GM23338 (cell line): ENCODE data around the gene APEX1. TPM values are rescaled to one million over a fixed set of nuclear protein-coding genes. Genes with fewer than 3 reads are reported as not detected.

Experiments
- ATAC-seq: fragments of 200-7000 bp; cut with Tn5 transposase; 3 replicates; pipeline ENCODE4 v1.9.1; 2020
- DNase-seq: peaks from one replicate; pipeline ENCODE4 v3.0.0-alpha.2; 2015; ENCODE audit warnings: low spot score
- H2AFZ ChIP-seq: fragments of 200-600 bp; sonication (generic); 2 replicates; pipeline ENCODE4 v1.8.0; 2016; ENCODE audit warnings: antibody characterized with exemption, mild to moderate bottlenecking, moderate library complexity
- H3F3A ChIP-seq: fragments of 200-600 bp; sonication (generic); replicated peaks from 2 replicates; pipeline ENCODE4 v1.8.0; 2017; ENCODE audit warnings: antibody characterized with exemption, mixed run types, low read depth
- H3K27ac ChIP-seq: fragments of 200-600 bp; sonication (generic); 2 replicates; pipeline ENCODE4 v1.6.1; 2016; ENCODE audit warnings: low read depth
- H3K27me3 ChIP-seq: fragments of 200-600 bp; sonication (generic); 2 replicates; pipeline ENCODE4 v1.8.0; 2016; ENCODE audit warnings: mild to moderate bottlenecking, mixed run types, moderate library complexity; ENCODE audit not compliant: insufficient read depth
- H3K36me3 ChIP-seq: fragments of 200-600 bp; sonication (generic); 2 replicates; pipeline ENCODE4 v1.8.0; 2016; ENCODE audit warnings: mild to moderate bottlenecking; ENCODE audit not compliant: insufficient read depth
- H3K4me1 ChIP-seq: fragments of 200-600 bp; sonication (generic); 2 replicates; pipeline ENCODE4 v1.8.0; 2016; ENCODE audit warnings: mild to moderate bottlenecking, moderate library complexity; ENCODE audit not compliant: insufficient read depth
- H3K4me2 ChIP-seq: fragments of 200-600 bp; sonication (generic); 2 replicates; pipeline ENCODE4 v1.7.1; 2017; ENCODE audit warnings: mixed run types
- H3K4me3 ChIP-seq: fragments of 200-600 bp; sonication (generic); 2 replicates; pipeline ENCODE4 v1.6.1; 2016; ENCODE audit warnings: mixed run types
- H3K79me2 ChIP-seq: fragments of 200-600 bp; sonication (generic); replicated peaks from 2 replicates; pipeline ENCODE4 v1.8.0; 2017; ENCODE audit warnings: mild to moderate bottlenecking; ENCODE audit not compliant: insufficient read depth
- H3K9me2 ChIP-seq: fragments of 200-600 bp; sonication (generic); 2 replicates; pipeline ENCODE4 v1.8.0; 2017; ENCODE audit not compliant: insufficient read depth
- H4K20me1 ChIP-seq: fragments of 200-600 bp; sonication (generic); replicated peaks from 2 replicates; pipeline ENCODE4 v1.8.0; 2017; ENCODE audit warnings: mild to moderate bottlenecking; ENCODE audit not compliant: insufficient read depth
- H3K27ac Mint-ChIP-seq: 2 replicates; pipeline ENCODE4 v1.8.0; 2020; ENCODE audit warnings: inconsistent platforms, mild to moderate bottlenecking, moderate library complexity, mixed read lengths
- H3K27me3 Mint-ChIP-seq: 3 replicates; pipeline ENCODE4 v1.8.0; 2022; ENCODE audit warnings: low read depth, mild to moderate bottlenecking, moderate library complexity, mixed read lengths, inconsistent platforms; ENCODE audit not compliant: insufficient read depth, poor library complexity
- H3K36me3 Mint-ChIP-seq: 3 replicates; pipeline ENCODE4 v1.8.0; 2021; ENCODE audit warnings: low read depth, mild to moderate bottlenecking, inconsistent platforms, moderate library complexity, mixed read lengths
- H3K4me1 Mint-ChIP-seq: 3 replicates; pipeline ENCODE4 v1.8.0; 2020; ENCODE audit warnings: mild to moderate bottlenecking, inconsistent platforms, mixed read lengths
- H3K4me3 Mint-ChIP-seq: 3 replicates; pipeline ENCODE4 v1.8.0; 2021; ENCODE audit warnings: moderate library complexity, mild to moderate bottlenecking, inconsistent platforms, mixed read lengths
- H3K9me3 Mint-ChIP-seq: 3 replicates; pipeline ENCODE4 v1.8.0; 2020; ENCODE audit warnings: moderate library complexity, mild to moderate bottlenecking, inconsistent platforms, mixed read lengths
- CREB1 ChIP-seq: fragments of 250-450 bp; sonication (Bioruptor Pico); IDR thresholded peaks from 2 replicates; pipeline ENCODE4 v1.5.0; 2020; ENCODE audit warnings: low read depth, mild to moderate bottlenecking, moderate library complexity
- CTCF ChIP-seq, 2 experiments: fragments of 200-600 bp in 1 of 2; sonication (generic) in 1 of 2; conservative IDR thresholded peaks; 2 replicates each; pipeline versions ENCODE4 v1.5.1 to v1.6.1; 2016 to 2017; ENCODE audit warnings: antibody characterized with exemption in 2 of 2, low read depth in 2 of 2, mild to moderate bottlenecking in 2 of 2, moderate library complexity in 1 of 2
- EZH2phosphoT487 ChIP-seq: fragments of 200-600 bp; sonication (generic); IDR thresholded peaks from one replicate; pipeline ENCODE4 v1.8.1; 2018; ENCODE audit warnings: antibody characterized with exemption; ENCODE audit not compliant: unreplicated experiment
- JUNB ChIP-seq: IDR thresholded peaks from one replicate; pipeline ENCODE4 v1.6.1; 2016; ENCODE audit warnings: antibody characterized with exemption; ENCODE audit not compliant: unreplicated experiment
- NANOG ChIP-seq: IDR thresholded peaks from 2 replicates; pipeline ENCODE4 v1.6.1; 2016; ENCODE audit warnings: antibody characterized with exemption, borderline replicate concordance
- POLR2AphosphoS5 ChIP-seq: IDR thresholded peaks from 2 replicates; pipeline ENCODE4 v1.6.1; 2016; ENCODE audit warnings: antibody characterized with exemption, low read depth
- REST ChIP-seq: IDR thresholded peaks from one replicate; pipeline ENCODE4 v1.6.1; 2018; ENCODE audit warnings: antibody characterized with exemption; ENCODE audit not compliant: unreplicated experiment
- STAT1 ChIP-seq: IDR thresholded peaks from one replicate; pipeline ENCODE4 v1.6.1; 2016; ENCODE audit warnings: antibody characterized with exemption; ENCODE audit not compliant: unreplicated experiment
- ZNF114 ChIP-seq: fragments of 250-450 bp; sonication (Bioruptor Pico); IDR thresholded peaks from 2 replicates; pipeline ENCODE4 v1.5.0; 2020; ENCODE audit warnings: mild to moderate bottlenecking, moderate library complexity
- ZNF331 ChIP-seq: fragments of 250-450 bp; sonication (Bioruptor Pico); IDR thresholded peaks from 2 replicates; pipeline ENCODE4 v1.5.0; 2020; ENCODE audit warnings: low read depth, mild to moderate bottlenecking, moderate library complexity
- polyA plus RNA-seq: library from polyadenylated mRNA; unstranded; fragments of >200 nt; fragmentation: Nextera tagmentation; extraction: Ambion mirVana; gene quantifications from 2 replicates; pipeline ENCODE4 v1.2.1, GENCODE V29; 2016
- total RNA-seq: library from RNA; depleted of rRNA; stranded (reverse); fragments of >200 nt; shearing (Covaris generic); gene quantifications from 2 replicates; pipeline ENCODE4 v1.2.3, GENCODE V29; 2014
- TF ChIP-seq, protein P1 (sequence below): fragments of 250-450 bp; sonication (Bioruptor Pico); IDR thresholded peaks from 2 replicates; pipeline ENCODE4 v1.5.0; 2020; ENCODE audit warnings: mild to moderate bottlenecking, moderate library complexity

APEX1 gene
- total and polyA plus RNA-seq, 2 experiments from 2014 or later, result 247 to 279 TPM

GRCh38 chr14:20468764-20469241 is 13.8 kb downstream of the APEX1 start:
- Mint-ChIP-seq H3K4me1 (peaks cover 20% of the 10 kb centered on the region; the same call in 2 of the 3 replicates), H3K27ac (peak overlapping the region; percentile 98; the same call in 1 of the 2 replicates), H3K4me3 (peak overlapping the region; percentile 99), H3K27me3 (peaks cover 17% of the 10 kb centered on the region), H3K36me3 (peaks cover 27% of the 10 kb centered on the region), H3K9me3 (no peaks in the 10 kb centered on the region)
- H3K4me3 ChIP-seq, result peak overlapping the region; percentile 91
- TF ChIP-seq, protein P1, sequence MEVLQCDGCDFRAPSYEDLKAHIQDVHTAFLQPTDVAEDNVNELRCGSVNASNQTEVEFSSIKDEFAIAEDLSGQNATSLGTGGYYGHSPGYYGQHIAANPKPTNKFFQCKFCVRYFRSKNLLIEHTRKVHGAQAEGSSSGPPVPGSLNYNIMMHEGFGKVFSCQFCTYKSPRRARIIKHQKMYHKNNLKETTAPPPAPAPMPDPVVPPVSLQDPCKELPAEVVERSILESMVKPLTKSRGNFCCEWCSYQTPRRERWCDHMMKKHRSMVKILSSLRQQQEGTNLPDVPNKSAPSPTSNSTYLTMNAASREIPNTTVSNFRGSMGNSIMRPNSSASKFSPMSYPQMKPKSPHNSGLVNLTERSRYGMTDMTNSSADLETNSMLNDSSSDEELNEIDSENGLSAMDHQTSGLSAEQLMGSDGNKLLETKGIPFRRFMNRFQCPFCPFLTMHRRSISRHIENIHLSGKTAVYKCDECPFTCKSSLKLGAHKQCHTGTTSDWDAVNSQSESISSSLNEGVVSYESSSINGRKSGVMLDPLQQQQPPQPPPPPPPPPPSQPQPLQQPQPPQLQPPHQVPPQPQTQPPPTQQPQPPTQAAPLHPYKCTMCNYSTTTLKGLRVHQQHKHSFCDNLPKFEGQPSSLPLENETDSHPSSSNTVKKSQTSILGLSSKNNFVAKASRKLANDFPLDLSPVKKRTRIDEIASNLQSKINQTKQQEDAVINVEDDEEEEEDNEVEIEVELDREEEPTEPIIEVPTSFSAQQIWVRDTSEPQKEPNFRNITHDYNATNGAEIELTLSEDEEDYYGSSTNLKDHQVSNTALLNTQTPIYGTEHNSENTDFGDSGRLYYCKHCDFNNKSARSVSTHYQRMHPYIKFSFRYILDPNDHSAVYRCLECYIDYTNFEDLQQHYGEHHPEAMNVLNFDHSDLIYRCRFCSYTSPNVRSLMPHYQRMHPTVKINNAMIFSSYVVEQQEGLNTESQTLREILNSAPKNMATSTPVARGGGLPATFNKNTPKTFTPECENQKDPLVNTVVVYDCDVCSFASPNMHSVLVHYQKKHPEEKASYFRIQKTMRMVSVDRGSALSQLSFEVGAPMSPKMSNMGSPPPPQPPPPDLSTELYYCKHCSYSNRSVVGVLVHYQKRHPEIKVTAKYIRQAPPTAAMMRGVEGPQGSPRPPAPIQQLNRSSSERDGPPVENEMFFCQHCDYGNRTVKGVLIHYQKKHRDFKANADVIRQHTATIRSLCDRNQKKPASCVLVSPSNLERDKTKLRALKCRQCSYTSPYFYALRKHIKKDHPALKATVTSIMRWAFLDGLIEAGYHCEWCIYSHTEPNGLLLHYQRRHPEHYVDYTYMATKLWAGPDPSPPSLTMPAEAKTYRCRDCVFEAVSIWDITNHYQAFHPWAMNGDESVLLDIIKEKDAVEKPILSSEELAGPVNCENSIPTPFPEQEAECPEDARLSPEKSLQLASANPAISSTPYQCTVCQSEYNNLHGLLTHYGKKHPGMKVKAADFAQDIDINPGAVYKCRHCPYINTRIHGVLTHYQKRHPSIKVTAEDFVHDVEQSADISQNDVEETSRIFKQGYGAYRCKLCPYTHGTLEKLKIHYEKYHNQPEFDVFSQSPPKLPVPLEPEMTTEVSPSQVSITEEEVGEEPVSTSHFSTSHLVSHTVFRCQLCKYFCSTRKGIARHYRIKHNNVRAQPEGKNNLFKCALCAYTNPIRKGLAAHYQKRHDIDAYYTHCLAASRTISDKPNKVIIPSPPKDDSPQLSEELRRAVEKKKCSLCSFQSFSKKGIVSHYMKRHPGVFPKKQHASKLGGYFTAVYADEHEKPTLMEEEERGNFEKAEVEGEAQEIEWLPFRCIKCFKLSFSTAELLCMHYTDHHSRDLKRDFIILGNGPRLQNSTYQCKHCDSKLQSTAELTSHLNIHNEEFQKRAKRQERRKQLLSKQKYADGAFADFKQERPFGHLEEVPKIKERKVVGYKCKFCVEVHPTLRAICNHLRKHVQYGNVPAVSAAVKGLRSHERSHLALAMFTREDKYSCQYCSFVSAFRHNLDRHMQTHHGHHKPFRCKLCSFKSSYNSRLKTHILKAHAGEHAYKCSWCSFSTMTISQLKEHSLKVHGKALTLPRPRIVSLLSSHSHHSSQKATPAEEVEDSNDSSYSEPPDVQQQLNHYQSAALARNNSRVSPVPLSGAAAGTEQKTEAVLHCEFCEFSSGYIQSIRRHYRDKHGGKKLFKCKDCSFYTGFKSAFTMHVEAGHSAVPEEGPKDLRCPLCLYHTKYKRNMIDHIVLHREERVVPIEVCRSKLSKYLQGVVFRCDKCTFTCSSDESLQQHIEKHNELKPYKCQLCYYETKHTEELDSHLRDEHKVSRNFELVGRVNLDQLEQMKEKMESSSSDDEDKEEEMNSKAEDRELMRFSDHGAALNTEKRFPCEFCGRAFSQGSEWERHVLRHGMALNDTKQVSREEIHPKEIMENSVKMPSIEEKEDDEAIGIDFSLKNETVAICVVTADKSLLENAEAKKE (CRISPR knock-in tag), result no peak
- no peak for TF ChIP-seq JUNB
- TF ChIP-seq STAT1, result no peak
- no peak for TF ChIP-seq POLR2AphosphoS5
- no peak for TF ChIP-seq ZNF114 (CRISPR knock-in tag)
- TF ChIP-seq REST, result no peak
- no peak for TF ChIP-seq ZNF331 (CRISPR knock-in tag)
- no peak for TF ChIP-seq CREB1 (CRISPR knock-in tag)
- TF ChIP-seq NANOG, result no peak
- no peak for TF ChIP-seq EZH2phosphoT487
- no peak for TF ChIP-seq CTCF (conservative IDR thresholded peaks at IDR 0.05; ENCODE audit: low read depth in 2 of 2)
- DNase-seq, result peak; percentile 38
- peak overlapping the region; percentile 70 for H2AFZ ChIP-seq
- H4K20me1 ChIP-seq, result peaks cover 3% of the 10 kb centered on the region
- H3K27ac ChIP-seq, result no peak overlapping the region
- no peaks in the 10 kb centered on the region for H3K9me2 ChIP-seq
- peak overlapping the region; percentile 98 for H3K4me2 ChIP-seq
- H3K79me2 ChIP-seq, result peaks cover 40% of the 10 kb centered on the region
- no peaks in the 10 kb centered on the region for H3K27me3 ChIP-seq
- peak; percentile 2; the same call in 2 of the 3 replicates for ATAC-seq
- peaks cover 8% of the 10 kb centered on the region; the same call in 1 of the 2 replicates for H3F3A ChIP-seq
- peaks cover 8% of the 10 kb centered on the region; the same call in 1 of the 2 replicates for H3K36me3 ChIP-seq
- H3K4me1 ChIP-seq, result peaks cover 19% of the 10 kb centered on the region
